HCT116 (cell line): Measurements from ENCODE around the gene CCHCR1. TPM values are rescaled to one million over a fixed set of nuclear protein-coding genes. Genes with fewer than 3 reads are reported as not detected.

Source experiments
- ATAC-seq: fragments of 200-7000 bp; cut with Tn5 transposase; 2 replicates; pipeline ENCODE4 v1.9.1; 2020; ENCODE audit warnings: mild to moderate bottlenecking, moderate library complexity
- BruUV-seq: library from RNA; stranded (reverse); fragments of 400-500 nt; replicated peaks from 2 replicates; lab custom pipeline; 2021; lab: Mats Ljungman, UMichigan
- CTCF ChIA-PET: fragments of 300-600 bp; sonication (Branson Sonifier 250); formaldehyde crosslinking; loops from one replicate; lab custom pipeline; 2021; ENCODE audit warnings: antibody characterized with exemption; lab: Charles Lee
- POLR2A ChIA-PET: fragments of 300-600, 350-600 bp; sonication (Branson Sonifier 250); formaldehyde crosslinking; loops from one replicate; lab custom pipeline; 2021; ENCODE audit warnings: antibody characterized with exemption; lab: Charles Lee
- RAD21 ChIA-PET, 2 experiments: fragments of 300-600 bp; sonication (Branson Sonifier 250); formaldehyde crosslinking; loops; one replicate each; lab custom pipeline; 2023; ENCODE audit warnings: low total read pairs in 2 of 2; ENCODE audit not compliant: uncharacterized antibody in 2 of 2, unreplicated experiment in 2 of 2, low non-redundant PET in 1 of 2; lab: Charles Lee
- DNase-seq: peaks from one replicate; pipeline ENCODE4 v3.0.0-alpha.2; 2010; ENCODE audit warnings: low read depth, low spot score
- H2AFZ ChIP-seq: fragments of 200-600 bp; shearing (Covaris generic), sonication (generic); 2 replicates; pipeline ENCODE4 v1.6.1; 2017; ENCODE audit warnings: low read depth, mixed run types, mixed read lengths, antibody characterized with exemption, low read length; ENCODE audit not compliant: poor library complexity, severe bottlenecking
- H3K27ac ChIP-seq: 2 replicates; pipeline ENCODE4 v1.5.1; 2012; ENCODE audit warnings: low read depth, low read length
- H3K27me3 ChIP-seq: fragments of 200-600 bp; sonication (generic); 2 replicates; pipeline ENCODE4 v1.6.1; 2016; ENCODE audit warnings: mixed run types, low read length, mixed read lengths; ENCODE audit not compliant: insufficient read depth
- H3K36me3 ChIP-seq, 2 experiments: fragments of 200-500 bp in 1 of 2; fragments of 200-600 bp in 1 of 2; sonication (Bioruptor generic) in 1 of 2; sonication (generic) in 1 of 2; 2 replicates each; pipeline versions ENCODE4 v1.5.1 to v1.6.1; 2014 to 2016; ENCODE audit warnings: low read length in 2 of 2, inconsistent platforms in 1 of 2, mixed read lengths in 1 of 2, mixed run types in 1 of 2; ENCODE audit not compliant: insufficient read depth in 2 of 2, control insufficient read depth in 1 of 2
- H3K4me1 ChIP-seq, 2 experiments: fragments of 200-600 bp in 1 of 2; sonication (generic) in 1 of 2; 2 replicates each; pipeline versions ENCODE4 v1.5.1 to v1.6.1; 2012 to 2017; ENCODE audit warnings: low read length in 2 of 2, inconsistent platforms in 1 of 2, mild to moderate bottlenecking in 1 of 2, mixed read lengths in 1 of 2, mixed run types in 1 of 2, moderate library complexity in 1 of 2; ENCODE audit not compliant: insufficient read depth in 2 of 2, control insufficient read depth in 1 of 2
- H3K4me2 ChIP-seq: fragments of 200-600 bp; sonication (generic); 2 replicates; pipeline ENCODE4 v1.6.1; 2017; ENCODE audit warnings: mixed run types, low read length, mixed read lengths
- H3K4me3 ChIP-seq, 2 experiments: fragments of 200-600 bp in 1 of 2; sonication (generic) in 1 of 2; replicated peaks in 1 of 2; 2 replicates each; pipeline ENCODE4 v1.5.1; 2011 to 2016; ENCODE audit warnings: low read length in 2 of 2, control low read depth in 1 of 2, low read depth in 1 of 2, mild to moderate bottlenecking in 1 of 2, mixed read lengths in 1 of 2, mixed run types in 1 of 2
- H3K79me2 ChIP-seq: fragments of 200-600 bp; sonication (generic); 2 replicates; pipeline ENCODE4 v1.6.1; 2017; ENCODE audit warnings: mild to moderate bottlenecking, mixed run types, low read length, moderate library complexity, mixed read lengths; ENCODE audit not compliant: insufficient read depth
- H3K9ac ChIP-seq: fragments of 200-600 bp; sonication (generic); 2 replicates; pipeline ENCODE4 v1.6.1; 2016; ENCODE audit warnings: low read length, mixed read lengths
- H3K9me2 ChIP-seq: fragments of 200-600 bp; sonication (generic), shearing (Covaris generic); 2 replicates; pipeline ENCODE4 v1.6.1; 2017; ENCODE audit warnings: mixed run types, mild to moderate bottlenecking, moderate library complexity; ENCODE audit not compliant: insufficient read depth
- H3K9me3 ChIP-seq, 2 experiments: fragments of 200-500 bp in 1 of 2; fragments of 200-600 bp in 1 of 2; sonication (Bioruptor generic) in 1 of 2; sonication (generic) in 1 of 2; 2 replicates each; pipeline ENCODE4 v1.6.1; 2014 to 2017; ENCODE audit warnings: low read length in 2 of 2, mixed read lengths in 2 of 2, inconsistent platforms in 1 of 2, low read depth in 1 of 2, mild to moderate bottlenecking in 1 of 2, mixed run types in 1 of 2, moderate library complexity in 1 of 2; ENCODE audit not compliant: control insufficient read depth in 1 of 2, insufficient read depth in 1 of 2
- H4K20me1 ChIP-seq: fragments of 200-600 bp; sonication (generic), shearing (Covaris generic); 2 replicates; pipeline ENCODE4 v1.6.1; 2017; ENCODE audit warnings: mixed run types, mild to moderate bottlenecking, moderate library complexity; ENCODE audit not compliant: insufficient read depth
- CEBPB ChIP-seq: IDR thresholded peaks from 2 replicates; pipeline ENCODE4 v1.6.1; 2012; ENCODE audit warnings: low read depth
- CTCF ChIP-seq, 3 experiments: fragments of 200-600 bp in 1 of 3; sonication (generic) in 1 of 3; IDR thresholded peaks in 2 of 3; conservative IDR thresholded peaks in 1 of 3; 2 replicates each; pipeline ENCODE4 v1.5.1; 2012 to 2017; ENCODE audit warnings: low read depth in 2 of 3, low read length in 2 of 3, antibody characterized with exemption in 1 of 3, borderline replicate concordance in 1 of 3, control low read depth in 1 of 3, mild to moderate bottlenecking in 1 of 3, mixed read lengths in 1 of 3, mixed run types in 1 of 3, moderate library complexity in 1 of 3; ENCODE audit not compliant: insufficient read depth in 1 of 3
- EGR1 ChIP-seq: IDR thresholded peaks from 2 replicates; pipeline ENCODE4 v1.6.1; 2012; ENCODE audit warnings: low read depth
- ELF1 ChIP-seq: IDR thresholded peaks from 2 replicates; pipeline ENCODE4 v1.6.1; 2012; ENCODE audit warnings: low read depth, borderline replicate concordance
- EZH2 ChIP-seq: fragments of 200-600 bp; sonication (generic); IDR thresholded peaks from 2 replicates; pipeline ENCODE4 v1.6.1; 2017; ENCODE audit warnings: antibody characterized with exemption, mixed run types
- EZH2phosphoT487 ChIP-seq: fragments of 200-600 bp; IDR thresholded peaks from 2 replicates; pipeline ENCODE4 v1.6.1; 2018; ENCODE audit warnings: antibody characterized with exemption, borderline replicate concordance
- FOSL1 ChIP-seq: IDR thresholded peaks from 2 replicates; pipeline ENCODE4 v1.6.1; 2012; ENCODE audit warnings: low read depth
- JUND ChIP-seq: IDR thresholded peaks from 2 replicates; pipeline ENCODE4 v1.6.1; 2012
- POLR2AphosphoS5 ChIP-seq: IDR thresholded peaks from 2 replicates; pipeline ENCODE4 v1.6.1; 2011; ENCODE audit warnings: mild to moderate bottlenecking, low read depth, low read length, moderate library complexity
- RAD21 ChIP-seq: IDR thresholded peaks from 2 replicates; pipeline ENCODE4 v1.6.1; 2012; ENCODE audit warnings: low read depth, mild to moderate bottlenecking
- SIN3A ChIP-seq: IDR thresholded peaks from 2 replicates; pipeline ENCODE4 v1.6.1; 2012; ENCODE audit warnings: low read depth
- SP1 ChIP-seq: IDR thresholded peaks from 2 replicates; pipeline ENCODE4 v1.6.1; 2012; ENCODE audit warnings: low read depth
- SRF ChIP-seq: IDR thresholded peaks from 2 replicates; pipeline ENCODE4 v1.6.1; 2012; ENCODE audit warnings: low read depth
- ZFX ChIP-seq: fragments of 450-650 bp; IDR thresholded peaks from 2 replicates; pipeline ENCODE4 v1.6.1; 2017
- ZNF274 ChIP-seq: fragments of 200-500 bp; sonication (Bioruptor generic); IDR thresholded peaks from 2 replicates; pipeline ENCODE4 v1.6.1; 2014; ENCODE audit warnings: mild to moderate bottlenecking, low read depth, low read length, inconsistent platforms
- intact Hi-C: fragments of 100-400 bp; cut with micrococcal nuclease; formaldehyde crosslinking; loops from 2 replicates; pipeline ENCODE4 v1.10.0; 2022
- total RNA-seq: library from RNA; stranded (reverse); gene quantifications from one replicate; pipeline ENCODE4 v1.2.1, GENCODE V29; 2021; ENCODE audit not compliant: unreplicated experiment
- TF ChIP-seq, protein P1 (sequence below): IDR thresholded peaks from 2 replicates; pipeline ENCODE4 v1.6.1; 2012
- TF ChIP-seq, protein P2 (sequence below): IDR thresholded peaks from 2 replicates; pipeline ENCODE4 v1.6.1; 2012
- TF ChIP-seq, protein P3 (sequence below): IDR thresholded peaks from 2 replicates; pipeline ENCODE4 v1.6.1; 2012; ENCODE audit warnings: low read depth

Gene CCHCR1
- total RNA-seq, 1 experiment from 2014 or later: 40.7 TPM

DNA sequence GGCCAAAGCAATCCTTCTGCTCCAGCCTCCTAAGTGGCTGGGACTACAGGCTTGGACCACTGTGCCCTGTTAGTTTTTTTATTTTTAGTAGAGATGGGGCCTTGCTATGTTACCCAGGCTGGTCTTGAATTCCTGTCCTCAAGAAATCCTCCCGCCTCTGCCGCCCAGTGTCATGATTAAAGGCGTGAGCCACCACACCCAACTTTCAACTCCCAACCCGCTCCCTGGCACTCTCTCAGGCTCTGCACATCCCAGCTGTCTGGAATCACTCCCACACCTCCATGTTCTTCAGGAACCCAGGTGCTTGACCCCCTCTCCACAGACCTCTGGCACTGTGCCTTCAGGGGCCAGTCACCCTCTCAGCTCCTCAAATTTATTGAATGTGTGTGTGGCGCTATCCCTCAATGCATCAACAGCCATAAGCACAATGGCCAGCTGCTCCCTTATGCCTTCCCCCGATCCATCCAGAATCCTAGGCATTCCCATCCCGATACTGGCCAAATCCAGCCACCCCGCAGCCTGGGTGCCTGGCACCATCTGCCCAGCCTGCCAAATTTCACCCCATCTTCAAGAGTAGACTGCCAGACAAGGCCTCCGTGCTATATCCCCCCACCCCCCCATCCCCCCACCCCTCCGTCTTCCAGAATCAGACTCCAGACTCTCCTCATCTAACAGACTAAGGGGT, 13.5 kb upstream of the CCHCR1 start:
- Histone ChIP-seq H3K27me3 (no peaks in the 10 kb centered on the region), H3K4me3 (no peak overlapping the region), H3K36me3 (no peaks in the 10 kb centered on the region), H3K9me2 (no peaks in the 10 kb centered on the region), H3K9ac (no peak overlapping the region), H4K20me1 (no peaks in the 10 kb centered on the region), H3K79me2 (no peaks in the 10 kb centered on the region), H3K27ac (no peak overlapping the region), H2AFZ (no peak overlapping the region), H3K4me1 (peaks cover 3 to 18% of the 10 kb centered on the region in 2 experiments), H3K9me3 (no peaks in the 10 kb centered on the region), H3K4me2 (no peak overlapping the region)
- no peak for ATAC-seq
- no peak for DNase-seq
- ChIA-PET POLR2A (no interaction called here), CTCF (no interaction called here), RAD21 (no interaction called here)
- BruUV-seq: no TSS peak
- TF ChIP-seq ELF1 (no peak), EGR1 (no peak), RAD21 (no peak), FOSL1 (no peak), JUND (no peak), CTCF (IDR thresholded peaks at IDR 0.05 in 2 of 3, conservative IDR thresholded peaks at IDR 0.05 in 1 of 3; ENCODE audit: borderline replicate concordance in 1 of 3, insufficient read depth in 1 of 3, low read depth in 2 of 3, low read length in 2 of 3) (no peak), CEBPB (no peak), SP1 (no peak), SRF (no peak), POLR2AphosphoS5 (no peak), ZFX (no peak), EZH2 (no peak), ZNF274 (no peak), EZH2phosphoT487 (no peak), SIN3A (no peak)
- TF ChIP-seq, protein P1, sequence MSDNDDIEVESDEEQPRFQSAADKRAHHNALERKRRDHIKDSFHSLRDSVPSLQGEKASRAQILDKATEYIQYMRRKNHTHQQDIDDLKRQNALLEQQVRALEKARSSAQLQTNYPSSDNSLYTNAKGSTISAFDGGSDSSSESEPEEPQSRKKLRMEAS: no peak
- TF ChIP-seq, protein P2, sequence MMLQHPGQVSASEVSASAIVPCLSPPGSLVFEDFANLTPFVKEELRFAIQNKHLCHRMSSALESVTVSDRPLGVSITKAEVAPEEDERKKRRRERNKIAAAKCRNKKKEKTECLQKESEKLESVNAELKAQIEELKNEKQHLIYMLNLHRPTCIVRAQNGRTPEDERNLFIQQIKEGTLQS: no peak
- TF ChIP-seq, protein P3, sequence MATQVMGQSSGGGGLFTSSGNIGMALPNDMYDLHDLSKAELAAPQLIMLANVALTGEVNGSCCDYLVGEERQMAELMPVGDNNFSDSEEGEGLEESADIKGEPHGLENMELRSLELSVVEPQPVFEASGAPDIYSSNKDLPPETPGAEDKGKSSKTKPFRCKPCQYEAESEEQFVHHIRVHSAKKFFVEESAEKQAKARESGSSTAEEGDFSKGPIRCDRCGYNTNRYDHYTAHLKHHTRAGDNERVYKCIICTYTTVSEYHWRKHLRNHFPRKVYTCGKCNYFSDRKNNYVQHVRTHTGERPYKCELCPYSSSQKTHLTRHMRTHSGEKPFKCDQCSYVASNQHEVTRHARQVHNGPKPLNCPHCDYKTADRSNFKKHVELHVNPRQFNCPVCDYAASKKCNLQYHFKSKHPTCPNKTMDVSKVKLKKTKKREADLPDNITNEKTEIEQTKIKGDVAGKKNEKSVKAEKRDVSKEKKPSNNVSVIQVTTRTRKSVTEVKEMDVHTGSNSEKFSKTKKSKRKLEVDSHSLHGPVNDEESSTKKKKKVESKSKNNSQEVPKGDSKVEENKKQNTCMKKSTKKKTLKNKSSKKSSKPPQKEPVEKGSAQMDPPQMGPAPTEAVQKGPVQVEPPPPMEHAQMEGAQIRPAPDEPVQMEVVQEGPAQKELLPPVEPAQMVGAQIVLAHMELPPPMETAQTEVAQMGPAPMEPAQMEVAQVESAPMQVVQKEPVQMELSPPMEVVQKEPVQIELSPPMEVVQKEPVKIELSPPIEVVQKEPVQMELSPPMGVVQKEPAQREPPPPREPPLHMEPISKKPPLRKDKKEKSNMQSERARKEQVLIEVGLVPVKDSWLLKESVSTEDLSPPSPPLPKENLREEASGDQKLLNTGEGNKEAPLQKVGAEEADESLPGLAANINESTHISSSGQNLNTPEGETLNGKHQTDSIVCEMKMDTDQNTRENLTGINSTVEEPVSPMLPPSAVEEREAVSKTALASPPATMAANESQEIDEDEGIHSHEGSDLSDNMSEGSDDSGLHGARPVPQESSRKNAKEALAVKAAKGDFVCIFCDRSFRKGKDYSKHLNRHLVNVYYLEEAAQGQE: no peak
- intact Hi-C loops: no loop called here
